Esophagus squamous epithelium (tissue), 5 donors: ENCODE data around the gene MAD1L1. TPM values are rescaled to one million over a fixed set of nuclear protein-coding genes. Genes with fewer than 3 reads are reported as not detected.

ENCODE experiments used
- DNase-seq: peaks from one replicate; lab custom pipeline; 2025; lab: John Stamatoyannopoulos, UW
- H3K27ac ChIP-seq, 4 donors: fragments of 200-600 bp; sonication (generic); one replicate each; pipeline ENCODE4 v1.5.1; 2016 to 2019; ENCODE audit warnings: mild to moderate bottlenecking in 1 of 4
- H3K27me3 ChIP-seq, 4 donors: fragments of 200-600 bp; sonication (generic); 1 replicate in 3 of 4; 2 replicates in 1 of 4; pipeline versions ENCODE4 v1.5.1 to v1.6.0; 2017 to 2021; ENCODE audit warnings: antibody characterized with exemption in 1 of 4
- H3K36me3 ChIP-seq, 3 donors: fragments of 200-600 bp; sonication (generic); one replicate each; pipeline ENCODE4 v1.5.1; 2016 to 2019
- H3K4me1 ChIP-seq, 3 donors: fragments of 200-600 bp; sonication (generic); one replicate each; pipeline ENCODE4 v1.5.1; 2017 to 2019
- H3K4me3 ChIP-seq, 4 donors: fragments of 200-600 bp; sonication (generic); 1 replicate in 3 of 4; 2 replicates in 1 of 4; pipeline ENCODE4 v1.5.1; 2016 to 2019; ENCODE audit warnings: mild to moderate bottlenecking in 2 of 4, moderate library complexity in 1 of 4
- H3K9me3 ChIP-seq, 3 donors: fragments of 200-600 bp; sonication (generic); one replicate each; pipeline ENCODE4 v1.5.1; 2016 to 2019
- POLR2A ChIP-seq, 4 donors: fragments of 450-650 bp; IDR thresholded peaks; one replicate each; pipeline ENCODE4 v1.6.1; 2017; ENCODE audit warnings: antibody characterized with exemption in 4 of 4, mild to moderate bottlenecking in 4 of 4, moderate library complexity in 3 of 4
- WGBS, 2 donors: methylation state at CpG; one replicate each; pipeline ENCODE4 v1.1.5; 2018; 5-methylcytosine and 5-hydroxymethylcytosine counted together
- intact Hi-C: fragments of 100-400 bp; cut with DNase I; formaldehyde crosslinking; loops from one replicate; pipeline ENCODE4 v1.15.0; 2022
- total RNA-seq, 4 donors: library from RNA; depleted of rRNA; stranded (reverse); fragments of >200 nt; gene quantifications; one replicate each; pipeline ENCODE4 v1.1.0, GENCODE V29; 2016
- TF ChIP-seq, protein P1 (sequence below), 6 experiments: fragments of 450-650 bp in 4 of 6; fragments of 200-600 bp in 2 of 6; sonication (generic) in 2 of 6; IDR thresholded peaks; one replicate each; pipeline ENCODE4 v1.5.1; 2016 to 2019; ENCODE audit warnings: antibody characterized with exemption in 6 of 6, mild to moderate bottlenecking in 4 of 6, moderate library complexity in 4 of 6
- donor health status: DM: yes; HTN: yes; CAD: no.

The MAD1L1 gene
- total RNA-seq = 10 to 100 TPM; 16.6 to 40.4 (median 30.2) TPM

DNA sequence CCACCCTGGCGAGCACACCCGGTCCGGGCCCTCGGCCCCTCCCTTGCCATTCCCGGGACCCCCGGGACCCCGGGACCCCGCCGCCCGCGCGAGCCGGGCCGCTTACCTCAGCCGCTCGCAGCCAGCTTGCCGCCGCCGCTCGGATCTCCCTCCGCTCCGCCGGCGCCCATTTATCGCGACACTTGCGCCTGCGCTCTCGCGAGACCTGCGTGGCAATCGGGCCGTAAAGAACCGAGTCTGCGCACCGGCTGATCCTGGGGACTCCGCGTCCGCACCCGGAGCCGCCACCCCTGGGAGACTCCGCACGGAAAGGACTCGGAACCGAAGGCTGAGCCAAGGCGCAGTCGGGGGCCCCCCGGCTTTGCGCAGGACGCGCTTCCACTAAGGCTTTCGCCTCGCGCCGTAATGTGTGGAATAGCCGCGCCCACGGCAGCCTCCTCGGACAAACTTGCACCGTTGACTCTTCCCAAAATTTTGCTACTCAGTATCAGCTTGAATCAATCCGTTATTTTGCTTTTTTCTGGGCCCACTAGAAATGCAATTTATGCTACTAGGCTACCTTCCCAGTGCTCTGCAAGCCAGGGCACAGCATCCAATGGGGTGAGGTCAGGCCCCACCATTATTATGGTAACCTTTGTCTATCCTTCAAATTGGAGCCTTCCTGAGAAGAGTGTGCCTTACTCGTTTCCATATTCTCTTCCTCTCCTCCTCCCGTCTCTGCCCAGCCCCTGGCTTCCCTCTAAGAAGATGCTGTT, at the start of gene MAD1L1:
TSS of gene MAD1L1 (minus strand) at position 180 of the 755 bp plus-strand sequence. CDS start 2,812 bp downstream, outside the sequence.
- Histone ChIP-seq H3K4me3 (peak within 1 kb of the TSS; percentile 75 to 100 (median 86)), H3K27me3 (no peaks in the 10 kb centered on the region), H3K4me1 (peaks cover 7 to 53% (median 23%) of the 10 kb centered on the region in 3 donors), H3K9me3 (no peaks in the 10 kb centered on the region), H3K36me3 (peaks cover 2 to 61% (median 5%) of the 10 kb centered on the region in 3 donors), H3K27ac (peak within 1 kb of the TSS; percentile 78 to 92 (median 82))
- TF ChIP-seq, protein P1, sequence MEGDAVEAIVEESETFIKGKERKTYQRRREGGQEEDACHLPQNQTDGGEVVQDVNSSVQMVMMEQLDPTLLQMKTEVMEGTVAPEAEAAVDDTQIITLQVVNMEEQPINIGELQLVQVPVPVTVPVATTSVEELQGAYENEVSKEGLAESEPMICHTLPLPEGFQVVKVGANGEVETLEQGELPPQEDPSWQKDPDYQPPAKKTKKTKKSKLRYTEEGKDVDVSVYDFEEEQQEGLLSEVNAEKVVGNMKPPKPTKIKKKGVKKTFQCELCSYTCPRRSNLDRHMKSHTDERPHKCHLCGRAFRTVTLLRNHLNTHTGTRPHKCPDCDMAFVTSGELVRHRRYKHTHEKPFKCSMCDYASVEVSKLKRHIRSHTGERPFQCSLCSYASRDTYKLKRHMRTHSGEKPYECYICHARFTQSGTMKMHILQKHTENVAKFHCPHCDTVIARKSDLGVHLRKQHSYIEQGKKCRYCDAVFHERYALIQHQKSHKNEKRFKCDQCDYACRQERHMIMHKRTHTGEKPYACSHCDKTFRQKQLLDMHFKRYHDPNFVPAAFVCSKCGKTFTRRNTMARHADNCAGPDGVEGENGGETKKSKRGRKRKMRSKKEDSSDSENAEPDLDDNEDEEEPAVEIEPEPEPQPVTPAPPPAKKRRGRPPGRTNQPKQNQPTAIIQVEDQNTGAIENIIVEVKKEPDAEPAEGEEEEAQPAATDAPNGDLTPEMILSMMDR (IDR thresholded peaks at IDR 0.05) = no peak
- TF ChIP-seq POLR2A (IDR thresholded peaks at IDR 0.05) = peak in 1 of 4 donors; percentile 50
- WGBS, 2 donors = 0% methylated on average over 12 to 27 of the region's 63 CpGs
- intact Hi-C loops = no loop called here
- DNase-seq = peak; percentile 39

- H3K4me1 ChIP-seq = peaks cover 0 to 12% (median 0%) of the 10 kb centered on the region in 3 donors
- no peak overlapping the region for H3K4me3 ChIP-seq
- peak overlapping the region in 1 of 4 donors; percentile 51 for H3K27ac ChIP-seq
- no peaks in the 10 kb centered on the region for H3K9me3 ChIP-seq
- DNase-seq = no peak
- 82 to 84% methylated on average over 7 to 9 of the region's 14 CpGs for WGBS, 2 donors
- intact Hi-C loops = no loop called here
- peaks cover 0 to under 1% (median 0%) of the 10 kb centered on the region in 3 donors for H3K36me3 ChIP-seq
- TF ChIP-seq POLR2A (IDR thresholded peaks at IDR 0.05) = no peak
- TF ChIP-seq, protein P1 (IDR thresholded peaks at IDR 0.05) = no peak
- H3K27me3 ChIP-seq = no peaks in the 10 kb centered on the region
These were observed 49.5 kb upstream of the MAD1L1 start for GRCh38 chr7:2282185-2282751.

DNA sequence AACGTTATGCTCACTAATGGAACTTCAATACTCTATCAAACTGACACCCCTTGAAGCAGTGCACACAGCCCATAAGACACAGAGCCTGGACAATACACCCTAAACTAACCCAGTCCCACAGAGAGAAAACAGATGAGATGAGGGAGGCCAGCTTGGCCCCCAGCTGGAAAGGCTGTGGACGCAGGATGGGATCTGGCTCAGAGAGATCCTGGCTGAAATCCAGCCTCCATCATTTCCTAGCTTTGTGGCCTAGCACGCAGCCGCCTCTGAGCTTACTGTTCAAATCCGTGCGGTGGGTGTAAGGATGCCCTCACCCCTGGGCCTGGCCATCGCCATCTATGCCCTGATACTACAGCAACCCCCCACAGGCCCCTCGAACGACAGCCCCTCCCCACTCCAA, 48.8 kb upstream of the MAD1L1 start:
- H3K27me3 ChIP-seq = no peaks in the 10 kb centered on the region
- H3K4me1 ChIP-seq = peaks cover 0 to 12% (median 0%) of the 10 kb centered on the region in 3 donors
- intact Hi-C loops = no loop called here
- H3K27ac ChIP-seq = peak overlapping the region in 1 of 4 donors; percentile 51
- no peak for TF ChIP-seq POLR2A (IDR thresholded peaks at IDR 0.05)
- TF ChIP-seq, protein P1 (IDR thresholded peaks at IDR 0.05) = no peak
- 62 to 70% methylated on average over 3 to 4 of the region's 9 CpGs for WGBS, 2 donors
- no peak overlapping the region for H3K4me3 ChIP-seq
- no peak for DNase-seq
- peaks cover 0 to 8% (median 0%) of the 10 kb centered on the region in 3 donors for H3K36me3 ChIP-seq
- no peaks in the 10 kb centered on the region for H3K9me3 ChIP-seq

DNA sequence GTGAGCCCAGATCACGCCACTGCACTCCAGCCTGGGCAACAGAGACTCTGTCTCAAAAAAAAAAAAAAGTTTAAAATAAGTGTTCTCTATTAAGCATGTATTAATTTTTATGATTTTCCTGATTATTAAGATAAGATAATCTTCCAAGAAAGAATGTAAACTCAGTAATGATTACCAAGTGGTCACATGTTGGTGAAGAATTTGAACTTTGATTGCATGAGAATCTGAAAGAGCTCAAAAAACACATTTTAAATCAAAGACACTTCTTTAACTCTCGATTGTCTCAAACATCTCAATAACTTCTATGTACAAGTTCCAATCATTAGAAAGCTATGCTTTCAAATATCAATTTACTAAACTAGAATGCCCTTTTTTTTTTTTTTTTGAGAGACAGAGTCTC, 47.7 kb upstream of the MAD1L1 start:
- DNase-seq = no peak
- H3K9me3 ChIP-seq = no peaks in the 10 kb centered on the region
- H3K27ac ChIP-seq = no peak overlapping the region
- H3K27me3 ChIP-seq = no peaks in the 10 kb centered on the region
- no peak overlapping the region for H3K4me3 ChIP-seq
- TF ChIP-seq, protein P1 (IDR thresholded peaks at IDR 0.05) = no peak
- no peak for TF ChIP-seq POLR2A (IDR thresholded peaks at IDR 0.05)
- 86% methylated on average over 2 of the region's 2 CpGs for WGBS, 2 donors
- H3K36me3 ChIP-seq = peaks cover 0 to 17% (median 0%) of the 10 kb centered on the region in 3 donors
- H3K4me1 ChIP-seq = peaks cover 0 to 12% (median 0%) of the 10 kb centered on the region in 3 donors
- intact Hi-C loops = no loop called here

DNA sequence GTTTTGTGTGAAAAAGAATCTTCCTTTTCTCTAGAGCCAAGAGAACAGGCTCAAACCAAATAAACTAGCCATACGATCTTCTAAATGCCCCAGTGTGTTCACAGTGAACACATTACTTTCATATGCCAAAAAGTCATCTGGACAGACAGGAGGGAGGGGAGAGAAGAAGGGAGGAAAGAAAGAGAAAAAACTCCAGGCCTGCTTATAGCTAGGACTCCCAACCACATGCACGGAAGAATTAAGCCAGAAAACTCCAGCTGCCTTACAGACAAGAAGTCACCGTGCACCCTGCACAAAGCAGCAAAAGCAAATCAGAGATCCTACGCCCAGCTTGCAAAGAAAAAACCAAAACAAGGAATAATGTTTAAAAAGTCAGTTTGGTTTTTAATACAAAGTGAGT, 47.2 kb upstream of the MAD1L1 start:
- no peak for DNase-seq
- H3K27me3 ChIP-seq = no peaks in the 10 kb centered on the region
- H3K9me3 ChIP-seq = no peaks in the 10 kb centered on the region
- no peak for TF ChIP-seq POLR2A (IDR thresholded peaks at IDR 0.05)
- TF ChIP-seq, protein P1 (IDR thresholded peaks at IDR 0.05) = no peak
- no peak overlapping the region for H3K27ac ChIP-seq
- 71 to 78% methylated on average over 4 of the region's 4 CpGs for WGBS, 2 donors
- peaks cover 0 to 12% (median 0%) of the 10 kb centered on the region in 3 donors for H3K4me1 ChIP-seq
- intact Hi-C loops = no loop called here
- no peak overlapping the region for H3K4me3 ChIP-seq
- H3K36me3 ChIP-seq = peaks cover 0 to 21% (median 0%) of the 10 kb centered on the region in 3 donors
